Pancreas (tissue), 10 donors: Measurements from ENCODE around the gene ARHGAP28. TPM values are rescaled to one million over a fixed set of nuclear protein-coding genes. Genes with fewer than 3 reads are reported as not detected.

Experiments
- ATAC-seq, 4 donors: fragments of 200-7000 bp; cut with Tn5 transposase; one replicate each; pipeline versions ENCODE4 v1.8.0 to v1.9.1; 2020; ENCODE audit warnings: mild to moderate bottlenecking in 4 of 4, moderate library complexity in 4 of 4
- DNase-seq, 6 donors: peaks; one replicate each; pipeline ENCODE4 v3.0.0-alpha.2; 2020
- FAIRE-seq: peaks from 2 replicates; lab custom pipeline; 2012; peaks lifted over from hg19 to GRCh38; lab: Jason Lieb, UNC
- H3K27ac ChIP-seq, 4 donors: fragments of 200-600 bp; sonication (generic); 1 replicate in 3 of 4; 2 replicates in 1 of 4; pipeline versions ENCODE4 v1.5.0 to v1.8.0; 2020
- H3K27me3 ChIP-seq, 4 donors: fragments of 200-600 bp; one replicate each; pipeline ENCODE4 v1.8.0; 2021
- H3K36me3 ChIP-seq, 3 donors: fragments of 200-600 bp; sonication (generic) in 1 of 3; one replicate each; pipeline versions ENCODE4 v1.5.0 to v1.8.0; 2020 to 2021
- H3K4me1 ChIP-seq, 3 donors: fragments of 200-600 bp; one replicate each; pipeline ENCODE4 v1.8.0; 2021
- H3K4me3 ChIP-seq, 4 donors: fragments of 200-600 bp; sonication (generic) in 2 of 4; one replicate each; pipeline versions ENCODE4 v1.5.0 to v1.8.0; 2020 to 2021
- H3K9me3 ChIP-seq, 4 donors: fragments of 200-600 bp; one replicate each; pipeline ENCODE4 v1.8.0; 2021
- WGBS, 2 donors: extraction: QIAGEN DNeasy Blood & Tissue Kit; methylation state at CpG; one replicate each; pipeline ENCODE4 v1.1.7; 2013; 5-methylcytosine and 5-hydroxymethylcytosine counted together
- intact Hi-C, 3 donors: fragments of 100-400 bp; cut with DNase I; formaldehyde crosslinking; loops; one replicate each; pipeline versions ENCODE4 v1.11.1 to v1.14.2; 2022
- polyA plus RNA-seq, 2 donors: library from polyadenylated mRNA; stranded (reverse); fragments of 200-250 nt; gene quantifications; one replicate each; pipeline ENCODE4 v1.2.3, GENCODE V29; 2013
- total RNA-seq, 6 donors: library from RNA; stranded (reverse); fragmentation: NEBNext Ultra II Directional in 4 of 6; extraction: Animal tissue kit (Norgen Biotek cat#: 25700) in 4 of 6; gene quantifications; one replicate each; pipeline versions ENCODE4 v1.2.1 to v1.2.4, GENCODE V29; 2021 to 2023
- TF ChIP-seq, protein P1 (sequence below), 4 donors: fragments of 200-600 bp; sonication (generic) in 3 of 4; IDR thresholded peaks; one replicate each; pipeline versions ENCODE4 v1.5.0 to v1.8.0; 2021; ENCODE audit warnings: antibody characterized with exemption in 4 of 4
- donor health status: healthy with polysubstance abuse.
- donor health status: DM: no; HTN: no; CAD: no; lungs with moderate emphysema.
- donor health status: DM: no; HTN: no; CAD: no.
- donor health status: control.
- donor health status: control.
- donor health status: Bipolar disorder and iron deficiency.
- donor health status: DM: yes; HTN: yes; CAD: no.
- donor health status: DM: no; HTN: no; CAD: no.
- donor health status: DM: no; HTN: no; CAD: no.
- donor health status: DM: yes; HTN: yes; CAD: no.

The ARHGAP28 gene
- total and polyA plus RNA-seq, 8 donors: 0.91 to 9.9 (median 6.9) TPM

GRCh38 chr18:6807515-6808257 lies 78.2 kb downstream of the ARHGAP28 start:
- 66 to 70% methylated on average over 4 of the region's 4 CpGs for WGBS, 2 donors
- Histone ChIP-seq H3K27me3 (no peaks in the 10 kb centered on the region), H3K36me3 (no peaks in the 10 kb centered on the region), H3K9me3 (no peaks in the 10 kb centered on the region), H3K27ac (no peak overlapping the region), H3K4me3 (no peak overlapping the region), H3K4me1 (no peaks in the 10 kb centered on the region)
- ATAC-seq (no peak), DNase-seq (no peak), FAIRE-seq (no peak)
- intact Hi-C loops: no loop called here
- TF ChIP-seq, protein P1, sequence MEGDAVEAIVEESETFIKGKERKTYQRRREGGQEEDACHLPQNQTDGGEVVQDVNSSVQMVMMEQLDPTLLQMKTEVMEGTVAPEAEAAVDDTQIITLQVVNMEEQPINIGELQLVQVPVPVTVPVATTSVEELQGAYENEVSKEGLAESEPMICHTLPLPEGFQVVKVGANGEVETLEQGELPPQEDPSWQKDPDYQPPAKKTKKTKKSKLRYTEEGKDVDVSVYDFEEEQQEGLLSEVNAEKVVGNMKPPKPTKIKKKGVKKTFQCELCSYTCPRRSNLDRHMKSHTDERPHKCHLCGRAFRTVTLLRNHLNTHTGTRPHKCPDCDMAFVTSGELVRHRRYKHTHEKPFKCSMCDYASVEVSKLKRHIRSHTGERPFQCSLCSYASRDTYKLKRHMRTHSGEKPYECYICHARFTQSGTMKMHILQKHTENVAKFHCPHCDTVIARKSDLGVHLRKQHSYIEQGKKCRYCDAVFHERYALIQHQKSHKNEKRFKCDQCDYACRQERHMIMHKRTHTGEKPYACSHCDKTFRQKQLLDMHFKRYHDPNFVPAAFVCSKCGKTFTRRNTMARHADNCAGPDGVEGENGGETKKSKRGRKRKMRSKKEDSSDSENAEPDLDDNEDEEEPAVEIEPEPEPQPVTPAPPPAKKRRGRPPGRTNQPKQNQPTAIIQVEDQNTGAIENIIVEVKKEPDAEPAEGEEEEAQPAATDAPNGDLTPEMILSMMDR (IDR thresholded peaks at IDR 0.05): no peak

DNA sequence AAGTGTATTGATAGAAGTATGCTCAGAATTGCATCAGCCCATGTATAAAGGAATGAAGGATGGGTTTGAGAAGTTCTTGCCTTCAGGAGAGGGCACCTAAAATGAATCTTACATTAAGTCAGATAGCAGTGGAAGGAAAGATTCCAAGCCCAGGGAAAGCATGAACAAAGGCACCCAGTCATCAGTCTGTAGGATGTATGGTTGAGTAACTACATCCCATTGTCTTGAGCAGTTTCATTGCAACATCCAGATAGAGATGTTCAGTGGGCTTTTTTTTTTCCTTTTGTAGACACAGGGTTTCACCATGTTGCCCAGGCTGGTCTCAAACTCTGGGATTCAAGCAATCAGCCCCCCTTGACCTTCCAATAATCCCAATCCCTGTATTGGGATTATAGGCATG lies 80.7 kb downstream of the ARHGAP28 start:
- intact Hi-C loops: no loop called here
- Histone ChIP-seq H3K4me3 (no peak overlapping the region), H3K27me3 (no peaks in the 10 kb centered on the region), H3K9me3 (no peaks in the 10 kb centered on the region), H3K36me3 (no peaks in the 10 kb centered on the region), H3K4me1 (no peaks in the 10 kb centered on the region), H3K27ac (no peak overlapping the region)
- ATAC-seq: no peak
- DNase-seq: no peak
- TF ChIP-seq, protein P1 (IDR thresholded peaks at IDR 0.05): no peak
- no peak for FAIRE-seq

DNA sequence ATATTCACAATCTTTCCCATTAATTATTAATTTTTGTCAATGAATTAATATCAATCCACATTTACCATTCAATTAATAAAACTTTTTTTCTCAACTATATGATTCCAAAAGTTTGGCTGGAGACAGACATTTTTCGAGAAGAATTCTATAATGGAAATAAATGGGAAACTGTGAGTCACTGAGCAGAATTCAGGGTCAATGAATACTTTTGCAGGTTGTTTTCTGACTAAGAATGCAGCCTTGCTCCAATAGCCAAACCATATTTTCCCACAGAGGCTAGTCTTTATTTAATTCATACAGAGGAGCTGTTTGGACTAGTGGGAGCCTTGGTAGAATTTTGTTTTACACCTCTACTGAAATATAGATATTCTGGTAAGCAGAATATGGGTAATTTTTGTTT lies 82.3 kb downstream of the ARHGAP28 start:
- TF ChIP-seq, protein P1 (IDR thresholded peaks at IDR 0.05): no peak
- no peaks in the 10 kb centered on the region for H3K27me3 ChIP-seq
- 81 to 89% methylated on average over 1 of the region's 1 CpG for WGBS, 2 donors
- no peak for ATAC-seq
- H3K4me3 ChIP-seq: no peak overlapping the region
- no peaks in the 10 kb centered on the region for H3K4me1 ChIP-seq
- intact Hi-C loops: no loop called here
- H3K27ac ChIP-seq: no peak overlapping the region
- no peaks in the 10 kb centered on the region for H3K36me3 ChIP-seq
- no peaks in the 10 kb centered on the region for H3K9me3 ChIP-seq
- DNase-seq: no peak
- FAIRE-seq: no peak

DNA sequence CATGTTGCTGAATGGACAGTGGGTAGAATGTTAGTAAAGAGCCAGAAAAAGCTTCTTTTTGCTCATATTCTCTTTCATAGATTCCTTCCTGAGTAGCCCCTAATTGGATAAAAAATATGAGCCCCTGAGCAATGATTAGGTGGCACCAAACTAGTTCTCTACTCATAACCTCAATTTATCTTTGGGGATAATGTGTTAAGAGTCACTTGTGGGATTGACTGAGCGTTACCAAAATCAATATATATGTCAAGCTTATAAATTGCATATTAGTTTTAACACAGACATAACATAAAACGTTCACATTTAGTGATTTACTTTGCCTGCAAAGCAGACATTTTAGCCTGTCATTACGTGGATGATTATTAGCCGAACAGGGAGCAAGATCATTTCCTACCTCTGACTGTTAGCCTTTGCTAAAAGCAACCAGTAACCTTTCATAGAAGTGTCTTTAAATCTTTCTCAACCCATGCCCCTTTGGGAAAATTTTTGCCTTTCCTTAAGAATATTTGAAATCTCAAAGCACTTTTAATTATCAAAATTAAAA lies 85.4 kb downstream of the ARHGAP28 start:
- DNase-seq: no peak
- TF ChIP-seq, protein P1 (IDR thresholded peaks at IDR 0.05): no peak
- no peaks in the 10 kb centered on the region for H3K36me3 ChIP-seq
- intact Hi-C loops: no loop called here
- no peaks in the 10 kb centered on the region for H3K9me3 ChIP-seq
- H3K4me3 ChIP-seq: no peak overlapping the region
- H3K4me1 ChIP-seq: no peaks in the 10 kb centered on the region
- no peak overlapping the region for H3K27ac ChIP-seq
- H3K27me3 ChIP-seq: no peaks in the 10 kb centered on the region
- no peak for ATAC-seq
- FAIRE-seq: no peak
- WGBS, 2 donors: 70 to 74% methylated on average over 4 of the region's 4 CpGs

GRCh38 chr18:6816154-6816553 lies 86.6 kb downstream of the ARHGAP28 start:
- no peak for DNase-seq
- 77 to 81% methylated on average over 3 of the region's 3 CpGs for WGBS, 2 donors
- H3K27me3 ChIP-seq: no peaks in the 10 kb centered on the region
- FAIRE-seq: no peak
- no peaks in the 10 kb centered on the region for H3K36me3 ChIP-seq
- no peak overlapping the region for H3K27ac ChIP-seq
- no peaks in the 10 kb centered on the region for H3K4me1 ChIP-seq
- no peaks in the 10 kb centered on the region for H3K9me3 ChIP-seq
- intact Hi-C loops: no loop called here
- ATAC-seq: no peak
- H3K4me3 ChIP-seq: no peak overlapping the region
- TF ChIP-seq, protein P1 (IDR thresholded peaks at IDR 0.05): no peak
